ENCODE data around the gene RTCB.
"Not testable (repeated sequence)": the region's sequence is repeated elsewhere in the genome, so short reads cannot be mapped to it uniquely, and the experiment has no call there.

The RTCB gene

GRCh38 chr22:32355760-32356159 is 56.3 kb downstream of the RTCB start:
- intact Hi-C loops (cut with DNase I; ENCODE audit: low total_unique reads) = no loop called here

GRCh38 chr22:32354360-32355351 is 57.4 kb downstream of the RTCB start:
- no peaks in the 10 kb centered on the region for H3K9me3 ChIP-seq
- intact Hi-C loops (cut with DNase I; ENCODE audit: low total_unique reads) = no loop called here
- DNase-seq = no peak

More at GRCh38 chr22:32355760-32356159, 56.3 kb downstream of the RTCB start:
- no peaks in the 10 kb centered on the region for H3K4me1 ChIP-seq
- no peaks in the 10 kb centered on the region for H3K36me3 ChIP-seq
- H3K27me3 ChIP-seq = no peaks in the 10 kb centered on the region
- H3K27ac ChIP-seq = no peak overlapping the region
- DNase-seq = no peak
- no peaks in the 10 kb centered on the region for H3K9me3 ChIP-seq
- TF ChIP-seq CTCF (IDR thresholded peaks at IDR 0.05) = no peak
- no peak overlapping the region for H3K4me3 ChIP-seq

GRCh38 chr22:32353840-32354239 is 58.2 kb downstream of the RTCB start:
- Histone ChIP-seq H3K9me3 (no peaks in the 10 kb centered on the region), H3K27ac (no peak overlapping the region), H3K4me1 (no peaks in the 10 kb centered on the region), H3K4me3 (peak overlapping the region in 1 of 2 donors; percentile 26), H3K36me3 (no peaks in the 10 kb centered on the region), H3K27me3 (no peaks in the 10 kb centered on the region)
- DNase-seq = no peak
- intact Hi-C loops (cut with DNase I; ENCODE audit: low total_unique reads) = no loop called here
- TF ChIP-seq CTCF (IDR thresholded peaks at IDR 0.05) = no peak

More at GRCh38 chr22:32354360-32355351, 57.4 kb downstream of the RTCB start:
- Histone ChIP-seq H3K4me3 (peak overlapping the region; percentile 18 to 26), H3K4me1 (no peaks in the 10 kb centered on the region), H3K36me3 (no peaks in the 10 kb centered on the region), H3K27ac (no peak overlapping the region), H3K27me3 (no peaks in the 10 kb centered on the region)
- TF ChIP-seq CTCF (IDR thresholded peaks at IDR 0.05) = no peak

GRCh38 chr22:32353292-32353691 is 58.8 kb downstream of the RTCB start:
- DNase-seq = no peak
- Histone ChIP-seq H3K9me3 (no peaks in the 10 kb centered on the region), H3K36me3 (no peaks in the 10 kb centered on the region), H3K4me1 (no peaks in the 10 kb centered on the region), H3K27ac (no peak overlapping the region), H3K4me3 (no peak overlapping the region), H3K27me3 (no peaks in the 10 kb centered on the region)
- TF ChIP-seq CTCF (IDR thresholded peaks at IDR 0.05) = no peak
- intact Hi-C loops (cut with DNase I; ENCODE audit: low total_unique reads) = no loop called here

GRCh38 chr22:32352681-32353080 is 59.4 kb downstream of the RTCB start:
- intact Hi-C loops (cut with DNase I; ENCODE audit: low total_unique reads) = no loop called here
- Histone ChIP-seq H3K27ac (no peak overlapping the region), H3K36me3 (no peaks in the 10 kb centered on the region), H3K4me3 (no peak overlapping the region), H3K9me3 (no peaks in the 10 kb centered on the region), H3K27me3 (no peaks in the 10 kb centered on the region), H3K4me1 (no peaks in the 10 kb centered on the region)
- TF ChIP-seq CTCF (IDR thresholded peaks at IDR 0.05) = no peak
- no peak for DNase-seq

GRCh38 chr22:32351875-32352274 is 60.2 kb downstream of the RTCB start:
- H3K9me3 ChIP-seq; H3K4me1 ChIP-seq; H3K27me3 ChIP-seq; DNase-seq; intact Hi-C loops (cut with DNase I; ENCODE audit: low total_unique reads); H3K36me3 ChIP-seq; H3K27ac ChIP-seq; H3K4me3 ChIP-seq: not testable (repeated sequence)

All from tibial artery (tissue), 4 donors.